PC-9 (cell line): Measurements from ENCODE around the gene PTCSC3. TPM values are rescaled to one million over a fixed set of nuclear protein-coding genes. Genes with fewer than 3 reads are reported as not detected.

ENCODE experiments used
- BruUV-seq: library from RNA; stranded (reverse); fragments of 400-500 nt; replicated peaks from 2 replicates; lab custom pipeline; 2021; lab: Mats Ljungman, UMichigan
- CTCF ChIA-PET: fragments of 300-600 bp; sonication (Branson Sonifier 250); formaldehyde crosslinking; loops from one replicate; lab custom pipeline; 2022; ENCODE audit warnings: antibody characterized with exemption; lab: Charles Lee
- POLR2A ChIA-PET: fragments of 300-600 bp; sonication (Branson Sonifier 250); formaldehyde crosslinking; loops from one replicate; lab custom pipeline; 2022; ENCODE audit warnings: antibody characterized with exemption; ENCODE audit not compliant: unreplicated experiment; lab: Charles Lee
- DNase-seq, 2 experiments: peaks; one replicate each; pipeline versions ENCODE4 v3.0.0 to v3.0.0-alpha.2; 2015 to 2022; ENCODE audit warnings: mixed read lengths in 1 of 2
- H2AFZ ChIP-seq: fragments of 200-600 bp; sonication (generic); 2 replicates; pipeline ENCODE4 v1.8.1; 2017; ENCODE audit warnings: antibody characterized with exemption
- H3F3A ChIP-seq: fragments of 200-600 bp; sonication (generic); 2 replicates; pipeline ENCODE4 v1.8.1; 2017; ENCODE audit warnings: antibody characterized with exemption, mild to moderate bottlenecking, low read depth; ENCODE audit not compliant: insufficient read depth
- H3K27ac ChIP-seq: fragments of 200-600 bp; sonication (generic); 2 replicates; pipeline ENCODE4 v1.6.1; 2016; ENCODE audit warnings: mixed run types
- H3K27me3 ChIP-seq: fragments of 200-600 bp; sonication (generic); 2 replicates; pipeline ENCODE4 v1.6.1; 2016; ENCODE audit warnings: low read depth, mixed run types; ENCODE audit not compliant: insufficient read depth
- H3K36me3 ChIP-seq: fragments of 200-600 bp; sonication (generic); 2 replicates; pipeline ENCODE4 v1.6.1; 2016; ENCODE audit warnings: low read depth, mixed run types
- H3K4me1 ChIP-seq: fragments of 200-600 bp; sonication (generic); replicated peaks from 2 replicates; pipeline ENCODE4 v1.6.1; 2016; ENCODE audit warnings: mixed run types; ENCODE audit not compliant: insufficient read depth
- H3K4me2 ChIP-seq: fragments of 200-600 bp; sonication (generic); 2 replicates; pipeline ENCODE4 v1.6.1; 2017; ENCODE audit warnings: mixed run types
- H3K4me3 ChIP-seq: fragments of 200-600 bp; sonication (generic); 2 replicates; pipeline ENCODE4 v1.6.1; 2016; ENCODE audit warnings: mixed run types
- H3K79me2 ChIP-seq: fragments of 200-600 bp; sonication (generic); 2 replicates; pipeline ENCODE4 v1.6.1; 2017; ENCODE audit warnings: low read depth, mixed run types
- H3K9me2 ChIP-seq: fragments of 200-600 bp; sonication (generic); 2 replicates; pipeline ENCODE4 v1.8.1; 2017; ENCODE audit warnings: mild to moderate bottlenecking; ENCODE audit not compliant: insufficient read depth
- H3K9me3 ChIP-seq: fragments of 200-600 bp; sonication (generic); 2 replicates; pipeline ENCODE4 v1.8.1; 2016; ENCODE audit warnings: low read depth; ENCODE audit not compliant: insufficient read depth
- H4K20me1 ChIP-seq: fragments of 200-600 bp; sonication (generic); 2 replicates; pipeline ENCODE4 v1.8.1; 2017; ENCODE audit not compliant: insufficient read depth
- EZH2 ChIP-seq: fragments of 200-600 bp; sonication (generic); IDR thresholded peaks from 2 replicates; pipeline ENCODE4 v1.8.0; 2017; ENCODE audit warnings: antibody characterized with exemption, low read depth
- intact Hi-C: fragments of 100-400 bp; cut with micrococcal nuclease; formaldehyde crosslinking; loops from one replicate; pipeline ENCODE4 v1.10.0; 2022; ENCODE audit not compliant: unreplicated experiment
- total RNA-seq: library from RNA; stranded (reverse); gene quantifications from 2 replicates; pipeline ENCODE4 v1.2.3, GENCODE V29; 2021
- TF ChIP-seq, protein P1 (sequence below): fragments of 200-600 bp; sonication (generic); conservative IDR thresholded peaks from 2 replicates; pipeline ENCODE4 v1.6.1; 2017; ENCODE audit warnings: mixed run types, antibody characterized with exemption, mild to moderate bottlenecking, moderate library complexity

The PTCSC3 gene
- total RNA-seq, 1 experiment from 2014 or later, result not detected

DNA sequence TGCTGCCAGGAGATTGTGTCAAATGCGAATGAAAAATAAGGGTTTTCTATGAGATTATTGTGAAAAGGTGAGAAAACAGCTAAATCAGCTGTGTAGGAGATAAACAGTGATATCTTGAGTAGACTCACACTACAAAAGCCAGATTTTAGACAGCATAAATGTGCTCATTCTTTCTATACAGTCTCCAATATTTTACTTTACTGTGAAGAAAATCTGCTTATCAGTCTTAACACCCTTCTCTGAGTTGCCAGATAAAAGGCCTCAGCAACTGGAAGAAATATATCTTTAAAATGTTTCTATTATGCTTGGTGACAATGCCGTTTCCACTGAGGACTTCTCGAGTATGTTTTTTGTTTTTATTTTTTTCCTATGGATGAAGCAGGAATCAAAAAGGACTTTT is 47.0 kb upstream of the PTCSC3 start:
- CTCF ChIA-PET, result no interaction called here
- peaks cover 8% of the 10 kb centered on the region; the same call in 1 of the 2 replicates for H3K4me1 ChIP-seq
- TF ChIP-seq, protein P1, sequence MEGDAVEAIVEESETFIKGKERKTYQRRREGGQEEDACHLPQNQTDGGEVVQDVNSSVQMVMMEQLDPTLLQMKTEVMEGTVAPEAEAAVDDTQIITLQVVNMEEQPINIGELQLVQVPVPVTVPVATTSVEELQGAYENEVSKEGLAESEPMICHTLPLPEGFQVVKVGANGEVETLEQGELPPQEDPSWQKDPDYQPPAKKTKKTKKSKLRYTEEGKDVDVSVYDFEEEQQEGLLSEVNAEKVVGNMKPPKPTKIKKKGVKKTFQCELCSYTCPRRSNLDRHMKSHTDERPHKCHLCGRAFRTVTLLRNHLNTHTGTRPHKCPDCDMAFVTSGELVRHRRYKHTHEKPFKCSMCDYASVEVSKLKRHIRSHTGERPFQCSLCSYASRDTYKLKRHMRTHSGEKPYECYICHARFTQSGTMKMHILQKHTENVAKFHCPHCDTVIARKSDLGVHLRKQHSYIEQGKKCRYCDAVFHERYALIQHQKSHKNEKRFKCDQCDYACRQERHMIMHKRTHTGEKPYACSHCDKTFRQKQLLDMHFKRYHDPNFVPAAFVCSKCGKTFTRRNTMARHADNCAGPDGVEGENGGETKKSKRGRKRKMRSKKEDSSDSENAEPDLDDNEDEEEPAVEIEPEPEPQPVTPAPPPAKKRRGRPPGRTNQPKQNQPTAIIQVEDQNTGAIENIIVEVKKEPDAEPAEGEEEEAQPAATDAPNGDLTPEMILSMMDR, result no peak
- TF ChIP-seq EZH2, result no peak

DNA sequence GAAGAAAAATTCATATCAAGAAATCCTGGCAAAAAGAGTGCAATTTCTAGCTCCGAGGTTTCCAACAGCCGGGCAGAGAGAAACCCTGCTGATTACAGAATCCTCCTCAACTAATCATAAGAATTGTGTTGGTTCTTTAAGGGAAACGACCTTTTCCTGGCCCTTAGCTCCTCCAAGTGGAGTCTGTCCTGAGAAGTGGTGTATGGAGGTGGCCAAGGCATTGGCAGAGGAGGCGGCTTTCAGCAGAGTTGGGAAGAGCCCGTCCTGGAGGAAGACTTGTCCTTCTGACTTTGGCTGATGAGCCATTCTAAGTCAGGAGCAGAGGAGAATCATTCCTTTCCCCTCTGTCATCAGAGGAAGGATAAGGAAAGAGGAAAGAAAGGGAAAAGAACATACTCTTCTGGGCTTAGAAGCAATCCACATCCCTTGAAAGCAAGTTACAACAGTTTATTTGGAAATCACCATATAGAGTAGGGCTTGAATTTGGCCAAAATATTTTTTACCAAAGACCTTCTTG is 46.5 kb upstream of the PTCSC3 start:
- Histone ChIP-seq H3K4me3 (no peak overlapping the region), H3K79me2 (no peaks in the 10 kb centered on the region), H2AFZ (no peak overlapping the region), H3K4me2 (no peak overlapping the region), H3K9me2 (no peaks in the 10 kb centered on the region), H3K36me3 (no peaks in the 10 kb centered on the region), H3K27me3 (no peaks in the 10 kb centered on the region), H4K20me1 (no peaks in the 10 kb centered on the region), H3K27ac (no peak overlapping the region), H3K4me1 (peaks cover 7% of the 10 kb centered on the region; the same call in 1 of the 2 replicates), H3K9me3 (no peaks in the 10 kb centered on the region), H3F3A (no peaks in the 10 kb centered on the region)
- intact Hi-C loops, result no loop called here
- BruUV-seq, result no TSS peak
- TF ChIP-seq EZH2, result no peak
- TF ChIP-seq, protein P1, result no peak
- ChIA-PET POLR2A (no interaction called here), CTCF (no interaction called here)
- no peak for DNase-seq

More for the DNA sequence above, 47.0 kb upstream of the PTCSC3 start:
- intact Hi-C loops, result no loop called here
- no peak overlapping the region for H3K4me2 ChIP-seq
- H3K36me3 ChIP-seq, result no peaks in the 10 kb centered on the region
- H3K27me3 ChIP-seq, result no peaks in the 10 kb centered on the region
- no TSS peak for BruUV-seq
- H3K27ac ChIP-seq, result no peak overlapping the region
- no peak for DNase-seq
- no peaks in the 10 kb centered on the region for H3K79me2 ChIP-seq
- POLR2A ChIA-PET, result no interaction called here
- no peak overlapping the region for H2AFZ ChIP-seq
- no peaks in the 10 kb centered on the region for H3K9me2 ChIP-seq
- no peaks in the 10 kb centered on the region for H4K20me1 ChIP-seq
- H3K4me3 ChIP-seq, result no peak overlapping the region
- no peaks in the 10 kb centered on the region for H3K9me3 ChIP-seq
- no peaks in the 10 kb centered on the region for H3F3A ChIP-seq

DNA sequence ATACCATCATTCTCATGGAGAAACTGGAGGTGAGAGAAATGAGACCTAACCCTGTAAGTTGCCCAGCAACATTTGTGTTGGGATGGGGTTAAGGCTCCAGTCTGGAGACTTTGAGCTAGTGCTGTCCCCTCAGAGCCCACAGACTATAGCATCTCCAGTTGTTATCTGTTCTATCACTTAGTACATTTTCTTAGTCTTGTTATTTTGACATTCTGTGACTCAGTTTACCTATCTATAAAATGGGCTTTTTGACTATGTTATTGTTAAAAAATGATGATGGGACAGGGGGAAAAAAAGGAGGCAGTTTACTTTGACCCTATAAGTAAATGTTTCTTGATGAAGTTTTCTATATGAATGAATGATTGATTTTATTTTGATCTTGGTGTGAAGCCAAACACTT is 45.8 kb upstream of the PTCSC3 start:
- CTCF ChIA-PET, result no interaction called here
- POLR2A ChIA-PET, result no interaction called here

More for the DNA sequence above, 45.8 kb upstream of the PTCSC3 start:
- TF ChIP-seq, protein P1, result no peak
- no peak for TF ChIP-seq EZH2
- H3K9me2 ChIP-seq, result no peaks in the 10 kb centered on the region
- no peaks in the 10 kb centered on the region for H3K36me3 ChIP-seq
- no peaks in the 10 kb centered on the region for H3K27me3 ChIP-seq
- no TSS peak for BruUV-seq
- H3F3A ChIP-seq, result no peaks in the 10 kb centered on the region
- no peaks in the 10 kb centered on the region for H4K20me1 ChIP-seq
- intact Hi-C loops, result no loop called here
- H3K9me3 ChIP-seq, result no peaks in the 10 kb centered on the region
- H3K4me3 ChIP-seq, result no peak overlapping the region
- H2AFZ ChIP-seq, result no peak overlapping the region
- 0 out of 2 replicates have a peak, but pooled peaks cover under 1% of the 10 kb centered on the region for H3K4me1 ChIP-seq
- DNase-seq, result no peak
- no peaks in the 10 kb centered on the region for H3K79me2 ChIP-seq
- H3K4me2 ChIP-seq, result no peak overlapping the region
- no peak overlapping the region for H3K27ac ChIP-seq
